Measurements from ENCODE around the gene TSC22D1.

- TF ChIP-seq, protein P1, sequence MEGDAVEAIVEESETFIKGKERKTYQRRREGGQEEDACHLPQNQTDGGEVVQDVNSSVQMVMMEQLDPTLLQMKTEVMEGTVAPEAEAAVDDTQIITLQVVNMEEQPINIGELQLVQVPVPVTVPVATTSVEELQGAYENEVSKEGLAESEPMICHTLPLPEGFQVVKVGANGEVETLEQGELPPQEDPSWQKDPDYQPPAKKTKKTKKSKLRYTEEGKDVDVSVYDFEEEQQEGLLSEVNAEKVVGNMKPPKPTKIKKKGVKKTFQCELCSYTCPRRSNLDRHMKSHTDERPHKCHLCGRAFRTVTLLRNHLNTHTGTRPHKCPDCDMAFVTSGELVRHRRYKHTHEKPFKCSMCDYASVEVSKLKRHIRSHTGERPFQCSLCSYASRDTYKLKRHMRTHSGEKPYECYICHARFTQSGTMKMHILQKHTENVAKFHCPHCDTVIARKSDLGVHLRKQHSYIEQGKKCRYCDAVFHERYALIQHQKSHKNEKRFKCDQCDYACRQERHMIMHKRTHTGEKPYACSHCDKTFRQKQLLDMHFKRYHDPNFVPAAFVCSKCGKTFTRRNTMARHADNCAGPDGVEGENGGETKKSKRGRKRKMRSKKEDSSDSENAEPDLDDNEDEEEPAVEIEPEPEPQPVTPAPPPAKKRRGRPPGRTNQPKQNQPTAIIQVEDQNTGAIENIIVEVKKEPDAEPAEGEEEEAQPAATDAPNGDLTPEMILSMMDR (conservative IDR thresholded peaks at IDR 0.05; ENCODE audit: low read length) = no peak
- no peak for TF ChIP-seq EZH2phosphoT487 (IDR thresholded peaks at IDR 0.05; ENCODE audit: borderline replicate concordance)
These were observed 158.7 kb downstream of the TSC22D1 start for GRCh38 chr13:44417446-44417845.
